ENCODE results near the gene DHCR24.

The DHCR24 gene

DNA sequence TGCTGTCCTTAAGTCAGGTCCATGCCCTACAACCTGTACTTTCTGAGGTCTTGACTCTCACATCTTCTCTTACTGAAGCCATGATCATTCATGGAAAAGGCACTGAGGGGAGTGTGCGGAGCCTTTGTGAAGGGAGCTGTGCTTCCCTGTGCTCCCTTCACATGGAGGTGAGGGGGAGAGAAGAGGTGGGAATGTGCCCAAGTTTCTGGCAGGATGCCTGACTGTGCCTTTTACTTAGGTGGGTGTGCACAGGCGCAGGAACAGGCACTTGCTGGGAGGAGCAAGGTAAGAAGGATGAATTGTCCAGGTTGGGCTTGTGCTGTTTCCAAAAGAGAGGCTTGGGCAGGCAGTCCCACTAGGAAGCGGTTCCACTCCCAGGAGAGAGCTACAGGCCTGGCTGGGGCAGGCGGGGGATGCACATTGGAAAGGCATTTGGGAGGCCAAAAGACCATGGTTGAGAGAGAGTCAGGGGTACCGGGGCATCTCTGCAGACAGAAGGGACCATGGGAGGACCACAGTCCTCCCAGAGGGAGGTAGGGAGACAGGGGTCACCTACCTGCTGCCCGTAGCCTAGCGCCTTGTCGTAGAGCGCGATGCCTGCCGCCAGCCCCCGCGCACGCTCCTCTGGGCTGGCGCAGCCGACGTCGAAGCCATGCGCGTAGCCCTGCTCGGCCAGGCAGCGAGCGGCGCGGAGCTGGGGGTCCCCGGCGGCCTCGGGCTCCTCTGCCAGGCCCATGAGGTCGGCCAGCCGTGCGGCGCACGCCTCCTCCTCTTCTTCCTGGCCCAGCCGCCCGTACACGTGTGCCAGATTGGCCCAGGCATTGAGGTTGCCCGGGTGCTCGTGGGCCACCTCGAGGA lies 86.7 kb downstream of the DHCR24 start:
- TF ChIP-seq CTCF (conservative IDR thresholded peaks at IDR 0.05), result no peak
- no peak for TF ChIP-seq ZFX (IDR thresholded peaks at IDR 0.05)
- no peak overlapping the region for H3K27ac ChIP-seq
